GM19452 (cell line): ENCODE data around the gene CACNA1B.
"Not testable (repeated sequence)": the region's sequence is repeated elsewhere in the genome, so short reads cannot be mapped to it uniquely, and the experiment has no call there.

Experiments used
- ATAC-seq: cut with Tn5 transposase; IDR thresholded peaks from one replicate; pipeline ENCODE4 v1.9.1; 2021; ENCODE audit not compliant: unreplicated experiment

The CACNA1B gene

DNA sequence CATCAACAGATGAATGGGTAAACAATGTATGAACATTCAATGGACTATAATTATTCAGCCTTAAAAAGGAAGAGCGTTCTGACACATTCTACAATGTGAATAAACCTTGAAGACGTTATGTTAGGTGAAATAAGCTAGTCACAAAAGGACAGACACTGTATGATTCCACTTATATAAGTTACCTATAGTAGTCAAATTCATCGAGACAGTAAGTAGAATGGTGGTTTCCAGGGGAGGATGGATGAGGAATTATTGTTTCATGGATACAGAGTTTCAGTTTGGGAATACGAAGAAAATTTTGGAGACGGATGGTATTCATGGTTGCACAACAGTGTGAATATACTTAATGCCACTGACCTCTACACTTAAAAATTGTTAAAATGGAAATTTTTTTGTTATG, 216.4 kb downstream of the CACNA1B start:
- ATAC-seq = no peak

- no peak for ATAC-seq
Observed at GRCh38 chr9:138095813-138096518, 218.4 kb downstream of the CACNA1B start.

DNA sequence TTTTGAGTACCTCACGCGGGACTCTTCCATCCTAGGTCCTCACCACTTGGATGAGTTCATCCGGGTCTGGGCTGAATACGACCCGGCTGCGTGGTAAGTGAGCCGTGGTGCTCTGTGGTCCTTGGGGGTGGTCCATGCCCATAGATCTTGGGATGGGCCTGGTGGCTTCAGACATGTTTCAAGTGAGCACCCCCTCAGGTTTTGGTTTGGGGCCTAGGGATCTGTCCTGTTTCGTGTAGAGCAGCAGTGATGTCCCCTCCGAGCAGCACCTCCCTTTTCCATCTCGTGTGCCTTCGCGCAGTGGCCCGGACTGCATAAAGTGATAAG, 218.9 kb downstream of the CACNA1B start:
- ATAC-seq = no peak

DNA sequence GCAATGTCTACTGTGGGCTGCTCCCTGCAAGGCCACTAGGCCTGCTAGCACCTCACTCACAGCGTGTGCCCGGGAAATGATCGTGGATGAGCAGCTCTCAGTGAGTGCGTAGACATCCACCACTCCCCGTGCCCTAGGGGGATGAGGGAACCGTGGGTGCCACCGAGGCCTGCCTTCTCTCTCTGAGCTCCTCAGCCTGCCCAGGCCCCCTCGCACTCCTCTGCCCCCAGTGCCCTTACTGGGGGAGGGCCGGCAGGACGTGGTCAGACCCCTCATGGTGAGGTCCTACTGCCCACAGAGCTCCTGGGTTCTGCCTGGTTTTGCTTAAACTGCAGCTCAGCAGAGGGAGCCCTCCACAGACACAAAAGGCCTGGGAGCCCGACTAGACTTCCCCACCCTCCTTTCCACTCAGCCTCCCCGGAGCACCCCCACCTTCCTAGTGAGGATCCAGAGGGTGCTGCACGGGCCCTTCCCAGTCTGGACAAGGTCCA, 220.0 kb downstream of the CACNA1B start:
- no peak for ATAC-seq

DNA sequence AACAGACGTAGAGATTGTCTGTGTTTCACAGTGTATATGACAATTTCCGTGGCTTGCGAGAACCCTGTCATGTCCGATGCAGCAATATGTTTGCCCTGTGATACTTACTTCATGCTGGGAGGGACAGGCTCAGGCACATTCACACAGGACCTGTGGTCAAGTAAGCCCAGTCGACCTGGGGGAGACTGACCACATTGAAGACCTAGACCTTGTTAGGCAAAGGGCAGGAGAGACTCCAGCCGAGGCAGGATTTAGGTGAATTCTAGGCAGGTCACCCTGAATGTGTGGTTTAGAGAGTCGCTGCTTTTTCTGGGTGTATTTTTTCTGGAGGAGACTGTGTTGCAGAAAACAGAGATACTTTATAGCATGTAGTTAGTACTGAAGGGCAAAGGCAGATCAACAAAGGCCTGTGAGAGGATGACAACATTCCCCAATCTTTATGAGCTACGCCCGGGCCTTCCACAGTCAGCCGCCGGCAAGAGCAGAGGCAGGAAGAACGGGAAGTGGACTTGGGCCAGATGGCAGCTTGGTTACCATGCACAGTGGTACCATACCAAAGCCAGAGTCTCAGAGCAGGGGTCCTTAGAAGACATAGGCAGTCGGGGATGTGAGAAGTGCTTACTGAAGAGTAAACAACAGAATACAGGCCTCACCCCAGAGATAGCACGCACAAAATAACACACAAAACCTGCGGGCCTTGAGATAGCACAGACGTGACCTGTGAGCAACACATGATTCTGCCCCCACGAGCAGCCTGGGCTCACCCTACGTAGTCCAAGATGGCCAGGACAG, 220.7 kb downstream of the CACNA1B start:
- no peak for ATAC-seq

- no peak for ATAC-seq
Observed at GRCh38 chr9:138098908-138099791, 221.6 kb downstream of the CACNA1B start.

GRCh38 chr9:138099803-138100598, 222.4 kb downstream of the CACNA1B start:
- no peak for ATAC-seq

- ATAC-seq = no peak
Observed at GRCh38 chr9:138100711-138101350, 223.2 kb downstream of the CACNA1B start.

DNA sequence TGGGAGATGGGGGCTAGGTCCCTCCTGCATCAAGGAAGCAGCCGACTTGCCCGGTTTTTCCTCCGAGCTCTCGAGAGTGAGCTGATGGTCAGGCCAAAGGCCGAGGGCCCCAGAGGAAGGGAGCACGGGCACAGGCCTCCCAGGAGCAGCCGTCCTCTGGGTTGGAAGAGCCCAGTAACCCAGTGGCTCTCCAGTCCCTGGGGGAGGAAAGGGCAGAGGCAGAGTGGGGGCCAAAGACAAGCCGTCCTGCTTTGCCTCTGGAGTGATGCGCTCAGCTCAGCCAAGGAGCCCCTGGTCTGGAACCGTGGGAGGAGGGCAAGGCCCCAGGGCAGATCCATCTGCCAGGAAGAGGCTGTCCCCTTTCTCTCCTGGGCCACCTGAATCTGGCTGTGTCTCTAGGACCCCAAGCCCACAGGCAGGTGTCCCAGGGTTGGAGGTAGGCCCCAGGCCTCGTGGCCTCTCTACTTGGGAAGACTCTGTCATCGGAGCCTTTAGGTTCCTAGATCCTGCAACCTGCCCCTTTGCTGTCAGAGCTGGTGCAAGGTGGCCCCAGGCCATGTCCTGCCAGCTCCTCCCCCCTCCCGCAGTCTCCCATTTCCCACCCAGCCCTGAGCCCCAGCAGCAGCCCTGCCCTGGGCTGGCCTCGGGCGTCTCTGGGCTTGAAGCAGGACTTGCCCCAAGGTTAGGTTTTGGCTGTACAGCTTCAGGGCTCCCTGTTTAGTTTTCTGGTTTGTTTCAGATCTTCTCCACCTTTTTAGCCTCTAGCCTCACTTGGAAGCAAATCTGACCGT, 224.1 kb downstream of the CACNA1B start:
- no peak for ATAC-seq

DNA sequence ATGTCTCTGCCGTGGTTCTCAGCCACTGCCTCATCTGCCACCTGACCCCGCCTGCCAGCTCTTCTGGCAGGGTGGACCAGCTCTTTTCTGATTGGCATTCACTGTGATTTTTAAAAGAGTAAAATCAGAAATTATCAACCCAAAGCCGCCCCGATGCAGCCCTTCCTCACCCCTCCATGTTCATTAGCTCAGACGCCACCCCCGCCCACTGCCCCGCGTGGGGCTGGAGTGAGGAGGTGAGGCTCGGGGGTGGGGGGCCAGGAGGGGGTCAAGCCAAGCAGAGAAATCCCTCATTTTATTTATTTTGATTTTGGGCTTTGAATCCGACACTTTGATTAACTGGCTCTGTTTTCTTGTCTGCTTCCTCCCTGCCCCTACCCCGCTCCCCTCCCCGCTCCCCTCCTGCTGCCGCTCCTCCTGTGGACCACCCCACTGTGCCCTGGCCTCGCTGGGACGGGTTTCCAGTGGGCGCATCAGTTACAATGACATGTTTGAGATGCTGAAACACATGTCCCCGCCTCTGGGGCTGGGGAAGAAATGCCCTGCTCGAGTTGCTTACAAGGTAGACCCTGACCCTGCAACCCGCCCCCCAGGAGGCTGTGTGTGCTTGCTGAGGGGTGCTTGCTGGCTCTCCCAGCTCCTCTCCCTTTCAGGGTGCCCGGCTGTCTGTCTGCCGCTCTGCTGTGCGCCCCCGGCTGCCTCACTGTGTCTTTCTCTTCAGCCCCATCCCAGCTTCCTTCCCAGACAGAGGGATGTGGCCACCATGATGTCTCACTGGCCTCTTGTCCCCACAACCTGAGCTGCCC, 224.9 kb downstream of the CACNA1B start:
- ATAC-seq = no peak

- ATAC-seq = no peak
Observed at GRCh38 chr9:138103111-138103848, 225.7 kb downstream of the CACNA1B start.

GRCh38 chr9:138103849-138104206, 226.2 kb downstream of the CACNA1B start:
- no peak for ATAC-seq

DNA sequence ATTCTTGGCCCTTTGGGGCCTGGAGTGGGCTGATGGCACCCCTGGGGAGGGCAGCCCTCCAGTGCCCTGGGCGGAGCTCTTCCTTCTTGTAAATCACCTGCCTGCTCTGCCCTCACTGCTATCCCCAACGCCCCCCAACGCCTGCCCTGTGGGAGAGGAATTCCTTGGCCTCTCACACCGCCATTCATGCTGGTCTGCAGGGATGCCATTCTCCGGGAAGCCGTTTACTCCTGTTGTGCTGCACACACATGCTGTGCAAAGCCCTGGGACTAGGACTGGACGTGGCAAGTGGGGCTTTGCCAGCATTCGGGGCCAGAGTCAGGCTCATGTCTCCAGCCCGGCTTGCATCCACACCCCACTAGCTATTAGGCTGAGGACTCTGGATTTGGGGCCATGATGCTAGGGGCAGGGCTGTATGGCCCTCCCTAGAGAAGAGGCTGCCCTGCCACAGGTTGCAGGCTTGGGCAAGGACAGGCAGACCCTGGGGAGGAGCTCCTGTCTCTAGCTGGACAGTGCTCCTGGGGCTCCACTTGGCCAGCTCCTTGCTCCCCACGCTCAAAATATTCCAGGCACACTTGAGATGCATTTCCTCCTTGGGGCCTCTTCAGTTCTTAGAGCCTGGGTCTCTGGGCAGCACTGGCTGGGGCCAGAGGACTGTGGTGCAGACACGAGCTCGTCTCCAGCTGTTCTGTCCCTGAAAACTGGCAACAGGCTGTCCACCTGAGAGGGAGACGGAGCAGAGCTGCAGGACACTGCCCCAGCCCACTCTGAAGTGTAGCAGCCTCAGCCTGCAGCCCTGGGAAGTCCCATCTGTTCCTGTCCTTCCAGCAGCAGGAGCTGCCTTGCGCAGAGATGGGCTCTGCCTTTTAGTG, 226.9 kb downstream of the CACNA1B start:
- ATAC-seq = no peak

- ATAC-seq = no peak
Observed at GRCh38 chr9:138105123-138105415, 227.5 kb downstream of the CACNA1B start.

GRCh38 chr9:138105561-138106505, 228.3 kb downstream of the CACNA1B start:
- no peak for ATAC-seq

DNA sequence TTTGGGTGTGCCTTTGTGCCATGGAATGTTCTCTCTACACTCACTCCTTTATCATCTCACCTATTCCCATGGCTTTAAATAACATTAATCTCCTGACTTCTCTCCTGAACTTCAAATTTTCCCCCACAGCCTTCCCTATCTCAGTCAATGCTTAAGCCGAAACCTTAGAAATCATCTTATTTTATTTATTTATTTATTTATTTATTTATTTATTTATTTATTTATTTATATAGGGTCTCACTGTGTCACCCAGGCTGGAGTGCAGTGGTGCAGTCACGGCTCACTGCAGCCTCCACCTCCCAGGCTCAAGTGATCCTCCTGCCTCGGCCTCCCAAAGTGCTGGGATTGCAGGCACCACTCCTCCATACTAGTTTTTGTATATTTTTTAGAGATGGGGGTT, 229.5 kb downstream of the CACNA1B start:
- not testable (repeated sequence) for ATAC-seq
